Bronchial epithelial cell (primary cell): Measurements from ENCODE around the gene FRMD5. TPM values are rescaled to one million over a fixed set of nuclear protein-coding genes. Genes with fewer than 3 reads are reported as not detected.

Experiments used
- DNase-seq: peaks from one replicate; pipeline ENCODE4 v3.0.0-alpha.2; 2010; ENCODE audit warnings: low read depth
- FAIRE-seq: peaks from 2 replicates; lab custom pipeline; 2011; peaks lifted over from hg19 to GRCh38; lab: Jason Lieb, UNC
- H3K27me3 ChIP-seq: 2 replicates; pipeline ENCODE4 v1.5.1; 2011; ENCODE audit warnings: low read length; ENCODE audit not compliant: control insufficient read depth, insufficient read depth
- H3K36me3 ChIP-seq: 2 replicates; pipeline ENCODE4 v1.5.1; 2011; ENCODE audit warnings: low read length; ENCODE audit not compliant: control insufficient read depth, insufficient read depth
- H3K4me3 ChIP-seq: 2 replicates; pipeline ENCODE4 v1.5.1; 2011; ENCODE audit warnings: mild to moderate bottlenecking, low read depth, low read length, control low read depth
- CTCF ChIP-seq: IDR thresholded peaks from 2 replicates; pipeline ENCODE4 v1.5.1; 2011; ENCODE audit warnings: mild to moderate bottlenecking, moderate library complexity, low read length, control low read depth, inconsistent platforms; ENCODE audit not compliant: insufficient read depth, severe bottlenecking
- total RNA-seq: library from RNA; depleted of rRNA; stranded (reverse); fragments of >200 nt; gene quantifications from 2 replicates; pipeline ENCODE4 v1.2.1, GENCODE V29; 2014

The FRMD5 gene
- total RNA-seq, 1 donor from 2014 or later = 1.3 TPM

DNA sequence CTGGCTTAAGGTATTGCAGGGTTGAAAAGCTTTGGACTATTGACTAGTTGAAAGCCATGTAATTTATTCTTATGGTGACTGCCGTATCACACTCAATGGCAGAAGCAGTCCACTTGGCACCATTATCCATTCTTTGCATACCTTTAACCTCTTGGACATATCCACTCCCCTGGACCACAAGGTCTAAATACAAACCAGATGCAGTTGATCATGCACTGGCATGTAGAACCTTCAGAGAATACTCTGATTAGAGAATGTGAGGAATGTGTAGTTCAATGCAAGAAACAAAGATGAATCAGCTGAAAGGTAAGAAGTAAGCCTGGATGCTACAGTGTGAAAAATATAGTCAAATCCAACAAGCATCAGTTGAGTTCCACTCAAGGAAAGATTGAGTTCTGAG lies 93.1 kb downstream of the FRMD5 start:
- no peak for TF ChIP-seq CTCF
- FAIRE-seq = no peak
- H3K27me3 ChIP-seq = no peaks in the 10 kb centered on the region
- H3K4me3 ChIP-seq = no peak overlapping the region
- no peaks in the 10 kb centered on the region for H3K36me3 ChIP-seq
- peak; percentile 84 for DNase-seq

- Histone ChIP-seq H3K4me3 (no peak overlapping the region), H3K36me3 (no peaks in the 10 kb centered on the region), H3K27me3 (no peaks in the 10 kb centered on the region)
- DNase-seq (peak; percentile 22), FAIRE-seq (no peak)
- no peak for TF ChIP-seq CTCF
These were observed 93.8 kb downstream of the FRMD5 start for GRCh38 chr15:44101286-44101685.

DNA sequence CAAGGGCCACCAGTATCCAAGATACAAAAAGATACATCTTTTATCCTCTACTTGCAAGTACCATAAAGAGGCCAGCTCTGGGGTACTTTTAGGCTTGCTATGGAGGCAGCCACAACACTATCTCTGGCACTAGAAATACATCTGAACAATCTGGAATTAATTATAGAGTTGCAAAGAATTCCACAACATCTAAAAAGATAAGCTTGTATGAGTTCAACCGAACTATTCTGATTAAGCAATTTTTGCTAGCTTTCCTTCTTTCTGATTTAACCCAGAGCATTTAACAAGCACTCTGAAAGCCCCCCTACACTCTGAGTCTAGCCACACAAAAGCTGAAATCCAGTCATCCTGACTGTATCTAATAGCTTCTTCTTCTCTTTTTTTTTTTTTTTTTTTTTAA lies 95.4 kb downstream of the FRMD5 start:
- Histone ChIP-seq H3K4me3 (no peak overlapping the region), H3K27me3 (no peaks in the 10 kb centered on the region)
- no peak for FAIRE-seq

GRCh38 chr15:44097552-44097951 lies 97.5 kb downstream of the FRMD5 start:
- FAIRE-seq (no peak), DNase-seq (no peak)
- H3K36me3 ChIP-seq = no peaks in the 10 kb centered on the region
- H3K27me3 ChIP-seq = no peaks in the 10 kb centered on the region
- no peak overlapping the region for H3K4me3 ChIP-seq
- TF ChIP-seq CTCF = no peak

More for the DNA sequence above, 95.4 kb downstream of the FRMD5 start:
- no peak for DNase-seq
- no peaks in the 10 kb centered on the region for H3K36me3 ChIP-seq
- TF ChIP-seq CTCF = no peak

DNA sequence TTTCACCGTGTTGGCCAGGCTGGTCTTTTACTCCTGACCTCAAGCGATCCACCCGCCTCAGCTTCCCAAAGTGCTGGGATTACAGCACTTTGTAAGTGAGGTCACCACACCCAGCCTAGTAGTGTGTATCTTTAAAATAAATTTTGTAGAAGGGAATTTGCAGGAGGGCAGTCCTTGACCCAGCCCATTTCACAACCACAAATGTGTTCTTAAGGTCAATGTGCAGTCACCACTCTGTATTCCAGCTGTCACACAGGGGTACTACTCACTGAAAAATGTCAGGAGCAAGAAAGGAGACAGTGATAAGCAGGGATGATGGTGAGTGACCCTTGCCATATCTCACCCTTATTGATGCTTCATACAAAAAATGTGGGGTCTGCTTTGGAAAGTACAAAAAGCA lies 98.5 kb downstream of the FRMD5 start:
- H3K36me3 ChIP-seq = no peaks in the 10 kb centered on the region
- DNase-seq (no peak), FAIRE-seq (no peak)
- no peaks in the 10 kb centered on the region for H3K27me3 ChIP-seq
- TF ChIP-seq CTCF = no peak
- H3K4me3 ChIP-seq = no peak overlapping the region

- H3K36me3 ChIP-seq = no peaks in the 10 kb centered on the region
- no peak for TF ChIP-seq CTCF
- no peaks in the 10 kb centered on the region for H3K27me3 ChIP-seq
- no peak for FAIRE-seq
- H3K4me3 ChIP-seq = no peak overlapping the region
- no peak for DNase-seq
These were observed 100.3 kb downstream of the FRMD5 start for GRCh38 chr15:44094781-44095180.
